HG03097 (cell line): ENCODE measurements around the gene MGLL.

Experiments
- ATAC-seq: cut with Tn5 transposase; IDR thresholded peaks from one replicate; pipeline ENCODE4 v1.9.1; 2021; ENCODE audit not compliant: unreplicated experiment, low FRiP score

MGLL gene

DNA sequence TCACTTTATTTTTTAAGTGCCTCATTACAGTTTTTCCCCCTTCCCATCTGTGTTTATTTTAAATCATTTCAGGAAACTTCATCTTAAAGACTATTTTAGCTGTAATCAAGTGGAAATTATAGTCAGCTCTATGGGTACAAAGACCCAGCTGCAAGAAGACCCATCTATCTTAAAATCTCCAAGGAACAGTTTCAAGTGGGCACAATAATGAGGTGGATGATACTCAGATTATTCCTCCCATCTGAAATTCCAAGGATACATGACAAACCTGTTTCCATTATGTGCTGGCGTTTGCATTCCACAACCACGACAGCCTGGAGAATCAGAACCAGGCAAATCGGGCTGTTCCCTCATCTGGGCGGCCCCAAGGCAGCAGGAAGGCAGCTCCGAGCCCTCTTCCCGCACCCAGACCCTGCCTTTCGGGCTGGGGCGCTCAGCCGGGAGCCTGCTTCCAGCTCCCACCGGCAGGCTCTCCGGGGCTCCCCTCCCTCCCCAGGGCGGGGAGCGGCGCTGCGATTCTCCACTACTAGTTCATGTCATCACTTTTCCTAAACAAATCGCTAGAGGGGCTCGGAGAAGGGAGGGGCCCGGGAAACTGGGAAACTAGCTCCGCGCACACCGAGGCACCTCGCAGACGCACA is at the start of gene MGLL:
MGLL (minus strand) TSS at position 475 of the 641 bp plus-strand sequence; CDS start at position 278, 197 bp downstream.
- ATAC-seq, result no peak

DNA sequence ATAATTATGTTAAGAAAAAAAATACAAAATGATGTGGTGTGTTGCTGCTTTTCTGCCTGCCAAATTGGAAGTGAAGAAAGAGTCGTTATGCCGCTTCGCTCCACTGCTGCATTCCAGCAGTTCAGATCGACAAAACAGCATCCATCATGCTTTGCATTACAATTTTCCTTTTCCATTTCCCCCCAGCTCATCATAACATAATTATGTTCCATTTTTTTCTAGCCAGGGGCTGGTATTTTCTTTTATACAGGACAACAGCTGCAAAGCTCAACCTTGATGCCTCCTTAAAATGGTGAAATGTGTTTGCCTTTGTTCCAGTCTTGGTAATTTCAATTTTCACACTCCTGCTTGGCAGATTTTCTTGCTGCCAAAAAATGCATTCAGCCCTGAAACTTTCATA is 47.8 kb upstream of the MGLL start:
- no peak for ATAC-seq

DNA sequence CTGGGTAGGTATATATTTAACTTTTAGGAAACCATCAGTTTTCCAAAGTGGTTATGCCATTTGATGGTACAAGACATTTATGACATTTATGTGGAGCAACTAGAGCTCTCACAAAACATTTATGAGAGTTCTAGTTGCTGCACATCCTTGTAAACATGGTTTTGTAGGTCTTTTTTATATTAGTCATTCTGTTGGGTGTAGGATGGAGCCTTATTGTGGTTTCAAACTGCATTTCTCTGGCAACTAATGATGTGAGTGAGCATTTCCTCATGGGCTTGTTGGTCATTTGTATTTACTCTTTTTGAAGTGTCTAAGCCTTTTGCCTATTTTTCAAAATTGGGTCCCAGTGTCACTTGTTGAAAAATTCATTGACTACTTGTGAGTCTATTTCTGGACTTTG is 45.7 kb upstream of the MGLL start:
- no peak for ATAC-seq

DNA sequence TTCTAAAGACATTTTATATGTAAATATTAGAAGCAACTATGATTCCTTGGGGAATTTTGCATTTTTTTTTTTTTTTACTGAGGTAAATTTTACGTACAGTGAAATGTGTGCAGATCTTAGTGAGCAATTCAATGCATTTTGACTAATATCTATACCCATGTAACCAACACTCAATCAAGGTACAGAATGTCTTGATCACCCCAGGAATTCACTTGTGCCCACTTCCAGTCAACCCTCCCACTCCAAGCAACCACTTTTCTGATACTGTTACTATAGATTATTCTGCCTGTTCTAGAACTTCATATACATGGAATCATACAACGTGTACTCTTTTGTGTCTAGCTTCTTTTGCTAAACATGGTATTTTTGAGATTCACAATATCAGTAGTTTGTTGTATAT is 45.1 kb upstream of the MGLL start:
- ATAC-seq, result no peak

DNA sequence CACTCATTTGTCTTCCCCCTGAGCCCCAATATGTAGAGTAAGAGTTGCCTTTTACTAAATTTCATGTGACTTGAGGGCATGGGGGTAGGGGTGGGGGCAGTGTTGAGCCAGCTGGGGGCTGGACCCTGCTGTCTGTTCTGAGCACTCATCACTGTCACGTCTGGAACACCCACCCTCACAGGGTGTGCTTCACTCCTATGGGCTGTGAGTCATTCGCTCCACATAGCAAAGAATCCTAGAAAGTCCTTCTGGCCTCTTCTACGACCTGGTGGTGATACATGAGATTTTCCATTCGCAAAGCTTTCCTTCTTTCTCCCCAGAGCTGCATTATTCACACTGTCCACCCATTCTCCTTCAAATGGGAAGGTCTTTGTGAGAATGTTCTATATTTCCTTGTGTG is 43.6 kb upstream of the MGLL start:
- ATAC-seq, result no peak

DNA sequence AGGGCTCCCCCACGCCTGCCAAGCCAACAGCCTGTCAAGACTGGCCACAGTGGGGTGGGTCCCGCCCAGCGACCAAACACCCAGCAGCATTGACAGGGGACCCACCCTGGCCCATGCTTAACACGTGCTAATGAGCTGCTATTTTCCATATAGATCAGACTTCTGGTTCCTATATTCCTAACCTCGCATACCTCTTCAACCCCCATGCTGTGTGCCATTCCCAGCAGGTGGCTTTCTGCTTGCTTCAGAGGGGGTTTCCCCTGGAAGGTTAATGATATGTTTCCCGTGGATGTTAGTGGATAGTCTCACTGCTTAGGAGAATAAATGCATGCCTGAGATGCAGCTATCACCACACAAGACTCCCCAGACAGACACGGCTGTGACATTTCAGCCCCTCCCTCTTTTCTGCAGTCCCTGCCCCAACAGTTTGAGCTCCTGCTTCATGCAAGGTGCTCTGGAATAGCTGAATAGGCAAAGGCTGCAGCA is 37.9 kb upstream of the MGLL start:
- no peak for ATAC-seq

DNA sequence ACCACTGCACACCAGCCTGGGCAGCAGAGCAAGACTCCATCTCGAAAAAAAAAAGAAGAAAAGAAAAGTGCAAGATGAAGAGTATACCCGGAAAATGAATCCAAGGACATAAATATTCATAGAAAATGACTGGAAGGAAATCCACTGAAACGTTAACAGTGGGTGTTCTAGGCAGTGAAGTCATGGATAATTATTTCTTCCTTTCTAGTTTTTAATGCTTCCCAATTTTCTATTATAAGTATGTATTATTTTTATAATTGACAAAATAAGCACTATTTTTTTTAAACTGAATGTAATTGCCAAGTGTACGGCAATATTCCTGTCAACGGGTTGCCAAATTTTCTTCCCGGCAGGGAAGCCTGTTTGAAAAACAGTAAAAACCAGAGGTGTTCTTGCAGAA is 37.4 kb upstream of the MGLL start:
- no peak for ATAC-seq

DNA sequence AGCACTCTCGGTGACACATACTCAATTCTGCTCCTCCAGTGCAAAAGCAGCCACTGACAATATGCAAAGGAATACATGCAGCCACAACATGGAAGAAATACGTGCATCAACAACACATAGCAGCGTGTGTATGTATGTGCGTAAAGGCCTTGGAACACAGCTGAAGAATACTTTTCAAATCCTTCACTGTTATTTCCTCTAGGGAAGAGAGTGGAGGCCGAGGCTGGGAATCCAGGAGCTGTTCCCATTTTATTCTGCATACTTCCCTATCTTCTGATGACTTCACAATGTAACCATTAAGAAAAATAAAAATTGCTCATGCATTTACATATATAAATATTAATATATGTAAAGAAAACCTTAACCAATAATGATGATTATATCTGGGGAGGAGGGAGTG is 36.6 kb upstream of the MGLL start:
- ATAC-seq, result no peak

DNA sequence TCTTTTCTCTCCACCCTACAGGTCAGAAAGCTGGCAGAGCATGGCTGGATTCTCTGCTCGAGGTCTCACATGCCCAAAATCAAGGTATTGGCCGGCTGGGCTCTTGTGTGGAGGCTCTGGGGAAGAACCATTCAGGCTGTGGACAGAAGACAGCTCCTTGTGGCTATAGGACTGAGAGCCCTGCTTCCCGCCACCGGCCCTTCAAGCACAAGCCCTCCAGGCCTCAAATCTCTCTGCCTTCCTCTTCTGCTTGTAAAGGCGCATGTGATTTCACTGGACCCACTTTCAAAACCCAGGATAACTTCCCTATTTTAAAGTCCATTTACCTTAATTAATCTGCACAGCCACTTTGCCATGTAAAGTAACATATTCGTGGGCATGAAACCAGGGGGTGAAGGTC is 36.2 kb upstream of the MGLL start:
- no peak for ATAC-seq

DNA sequence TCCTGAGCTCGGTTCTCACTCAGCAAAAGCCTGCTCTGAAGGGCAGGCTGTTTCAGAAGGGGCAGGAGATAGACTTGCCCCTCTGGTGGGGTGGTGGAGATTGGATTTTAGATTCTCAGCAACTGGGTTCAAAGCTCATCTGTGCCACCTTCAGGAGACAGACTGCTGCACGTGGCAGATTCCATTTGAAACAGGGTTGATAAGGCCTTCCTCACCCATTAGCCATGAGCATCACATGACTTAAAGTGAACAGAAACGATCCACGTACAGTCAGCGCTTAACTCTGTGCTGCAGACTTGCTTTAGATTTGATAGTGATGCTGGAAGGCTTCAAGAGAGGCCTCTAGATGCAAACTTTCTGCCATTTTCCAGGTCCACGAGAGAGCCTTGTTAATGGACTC is 35.0 kb upstream of the MGLL start:
- no peak for ATAC-seq

DNA sequence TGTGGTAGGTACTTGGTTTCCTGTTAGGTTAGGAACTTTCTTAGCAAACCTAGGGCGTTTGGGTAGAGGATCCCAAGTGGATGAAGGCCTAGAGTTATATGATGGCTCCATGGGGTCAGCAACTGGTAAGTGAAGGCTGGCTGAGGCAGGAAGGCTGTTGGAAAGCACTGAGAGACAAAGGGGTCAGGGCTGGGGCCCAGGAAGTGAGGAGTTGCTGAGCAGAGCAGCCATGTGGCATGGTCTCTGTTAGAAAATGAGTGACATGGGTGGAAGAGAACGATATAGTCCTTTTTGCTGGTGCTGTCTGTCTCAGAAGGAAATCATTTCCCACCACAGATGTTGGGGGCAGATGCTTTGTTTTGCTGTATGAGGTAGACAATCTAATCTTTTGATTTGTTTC is 34.5 kb upstream of the MGLL start:
- no peak for ATAC-seq

DNA sequence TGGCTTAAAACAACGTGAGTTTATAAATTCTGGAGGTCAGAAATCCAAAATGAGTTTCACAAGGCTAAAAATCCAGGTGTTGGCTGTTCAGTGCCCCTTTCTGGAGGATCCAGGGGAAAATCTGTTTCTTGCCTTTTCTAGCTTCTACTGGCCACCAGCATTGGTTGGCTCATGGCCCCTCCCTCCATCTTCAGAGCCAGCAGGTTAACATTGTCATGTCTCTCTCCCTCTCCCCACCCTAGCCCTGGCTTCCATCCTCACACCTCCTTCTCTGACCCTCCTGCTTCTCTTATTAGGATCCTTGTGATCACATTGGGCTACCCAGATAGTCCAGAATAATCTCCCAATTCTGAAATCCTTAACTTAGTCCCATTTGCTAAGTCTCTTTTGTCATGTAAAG is 32.9 kb upstream of the MGLL start:
- no peak for ATAC-seq

DNA sequence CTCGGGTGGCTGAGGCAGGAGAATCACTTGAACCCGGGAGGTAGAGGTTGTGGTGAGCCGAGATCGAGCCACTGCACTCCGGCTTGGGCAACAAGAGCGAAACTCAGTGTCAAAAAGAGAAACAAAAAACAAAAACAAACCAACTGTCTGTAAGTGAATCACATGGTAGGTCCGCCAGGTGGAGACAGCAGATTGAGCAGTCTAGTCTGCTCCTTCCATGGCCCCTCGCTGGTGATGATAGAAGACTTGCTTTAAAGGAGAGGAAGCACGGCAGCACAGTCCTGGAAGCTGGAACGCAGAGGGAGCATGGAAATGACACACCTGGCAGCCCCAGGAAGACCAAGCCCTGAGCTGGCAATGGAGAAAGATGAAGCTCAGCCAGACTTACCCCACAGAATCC is 31.4 kb upstream of the MGLL start:
- no peak for ATAC-seq

DNA sequence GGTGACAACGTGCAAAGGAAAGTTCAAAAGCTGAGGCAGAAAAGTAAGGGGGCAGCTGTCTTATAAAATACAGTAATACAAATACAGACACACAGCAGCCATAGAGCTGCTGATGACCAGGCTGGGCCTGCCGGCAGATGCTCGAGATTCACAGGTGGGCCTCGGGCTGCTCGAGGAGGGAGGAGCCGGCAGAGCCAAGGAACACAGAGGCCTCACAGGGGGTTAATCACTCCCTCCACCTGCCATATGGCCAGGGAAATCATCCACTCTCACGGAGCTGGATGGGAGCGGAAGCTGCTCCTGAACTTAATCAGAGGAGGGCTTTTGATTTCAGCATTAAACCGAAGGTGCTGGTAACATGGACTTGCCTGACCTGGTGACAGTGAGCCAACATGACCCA is 29.6 kb upstream of the MGLL start:
- no peak for ATAC-seq

DNA sequence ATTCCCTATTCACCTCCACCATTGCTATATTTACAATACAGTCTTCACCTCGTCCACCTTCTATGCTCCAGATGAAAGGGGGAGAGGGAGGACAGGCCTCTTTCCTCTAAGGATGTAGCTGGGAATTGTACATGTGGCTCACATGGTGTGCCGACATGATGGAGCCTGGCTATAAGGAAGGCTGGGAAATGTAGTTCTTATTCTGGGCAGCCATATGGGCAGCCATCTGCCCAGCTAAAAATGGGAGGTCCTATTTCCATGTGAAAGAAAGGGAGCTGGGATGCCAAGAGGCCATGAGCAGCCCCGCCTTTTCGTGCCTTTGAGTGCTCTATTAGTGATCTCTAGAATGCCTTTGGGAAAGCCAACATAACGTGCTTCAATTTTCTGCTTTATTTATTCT is 27.1 kb upstream of the MGLL start:
- no peak for ATAC-seq

DNA sequence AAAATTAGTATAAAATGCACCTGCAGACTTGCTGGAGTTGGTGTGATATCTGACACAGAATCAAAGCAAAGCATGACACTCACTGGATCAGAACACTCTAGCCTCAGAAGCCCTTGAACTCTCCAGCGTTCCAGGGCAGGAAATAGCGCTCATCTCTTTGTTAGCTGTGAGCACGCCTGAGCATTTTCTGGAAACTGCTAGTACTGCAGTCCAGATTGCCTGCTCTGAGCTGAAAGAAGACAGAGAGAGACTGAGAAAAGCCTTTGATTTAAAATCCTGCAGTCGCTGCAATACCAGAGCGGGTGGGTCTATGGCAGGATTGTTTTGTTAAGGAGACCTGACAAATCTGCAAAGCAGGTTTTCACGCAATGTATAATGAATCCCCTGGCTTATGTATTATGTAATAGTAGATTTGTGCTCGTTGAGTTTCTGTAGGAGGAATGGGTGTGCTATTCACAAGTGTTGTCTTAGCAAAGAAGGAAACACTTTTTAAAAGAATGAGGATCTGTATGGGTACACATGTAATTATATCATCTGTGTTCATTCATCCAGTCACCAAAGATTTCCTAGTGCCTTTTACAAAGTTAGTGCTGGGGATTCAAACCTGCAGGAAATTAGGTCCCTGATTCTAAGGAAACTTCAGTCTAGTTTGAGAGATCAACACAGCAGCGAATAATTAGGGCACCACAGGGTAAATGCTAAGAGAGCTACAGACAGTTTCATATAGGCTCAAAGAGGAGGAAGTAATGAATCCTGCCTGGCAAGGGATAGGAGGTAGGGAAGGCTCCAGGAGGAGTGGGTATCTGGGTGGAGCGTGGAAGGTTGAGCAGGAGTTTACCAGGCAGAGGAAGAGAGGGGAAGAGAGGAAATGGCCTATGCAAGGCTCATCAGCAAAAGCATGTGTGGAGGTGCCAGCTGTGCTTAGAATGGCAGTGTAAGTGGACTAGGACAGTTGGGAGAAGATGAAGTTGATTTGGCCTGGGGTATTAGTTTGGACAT is 26.1 kb upstream of the MGLL start:
- ATAC-seq, result no peak

DNA sequence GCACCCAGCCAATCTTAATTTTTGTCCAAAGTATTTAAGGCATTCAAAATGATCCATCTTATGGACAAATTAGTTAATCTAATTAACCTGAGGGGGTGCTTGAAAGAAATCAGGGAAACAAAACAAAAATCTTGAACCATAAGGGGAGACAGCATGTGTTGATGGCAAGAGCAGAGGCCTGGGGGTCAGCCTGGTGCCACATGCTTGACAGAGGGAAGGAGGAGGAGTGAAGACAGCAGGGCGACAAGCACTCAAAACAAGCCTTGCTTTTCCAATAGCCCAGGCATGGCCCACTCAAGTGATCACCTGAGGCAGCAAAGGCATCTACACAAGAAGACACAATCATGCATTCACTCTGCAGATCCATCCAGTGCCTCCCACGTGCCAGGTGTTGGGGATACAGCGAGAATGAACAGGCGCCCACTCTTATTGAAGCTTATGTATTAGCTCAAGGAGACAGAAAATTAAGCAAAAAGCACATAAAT is 25.0 kb upstream of the MGLL start:
- ATAC-seq, result no peak

DNA sequence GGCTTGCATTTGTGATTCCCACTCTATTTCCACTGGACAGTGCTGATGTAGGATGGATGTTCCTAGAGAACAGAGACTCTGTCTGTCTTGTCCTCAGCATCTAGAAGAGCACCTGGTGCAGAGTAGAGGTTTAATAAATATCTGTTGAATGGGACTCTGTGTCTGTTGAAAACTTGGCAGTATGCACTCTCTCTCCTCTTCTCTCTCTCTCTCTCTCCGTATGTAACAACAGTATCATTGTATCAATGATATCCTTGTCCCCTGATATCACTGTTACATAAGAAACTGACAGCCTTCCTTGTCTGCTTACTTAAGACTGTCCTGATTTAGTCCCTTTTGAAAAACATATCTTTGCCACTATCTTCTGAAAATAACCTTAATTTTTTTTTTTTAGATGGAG is 24.3 kb upstream of the MGLL start:
- no peak for ATAC-seq

DNA sequence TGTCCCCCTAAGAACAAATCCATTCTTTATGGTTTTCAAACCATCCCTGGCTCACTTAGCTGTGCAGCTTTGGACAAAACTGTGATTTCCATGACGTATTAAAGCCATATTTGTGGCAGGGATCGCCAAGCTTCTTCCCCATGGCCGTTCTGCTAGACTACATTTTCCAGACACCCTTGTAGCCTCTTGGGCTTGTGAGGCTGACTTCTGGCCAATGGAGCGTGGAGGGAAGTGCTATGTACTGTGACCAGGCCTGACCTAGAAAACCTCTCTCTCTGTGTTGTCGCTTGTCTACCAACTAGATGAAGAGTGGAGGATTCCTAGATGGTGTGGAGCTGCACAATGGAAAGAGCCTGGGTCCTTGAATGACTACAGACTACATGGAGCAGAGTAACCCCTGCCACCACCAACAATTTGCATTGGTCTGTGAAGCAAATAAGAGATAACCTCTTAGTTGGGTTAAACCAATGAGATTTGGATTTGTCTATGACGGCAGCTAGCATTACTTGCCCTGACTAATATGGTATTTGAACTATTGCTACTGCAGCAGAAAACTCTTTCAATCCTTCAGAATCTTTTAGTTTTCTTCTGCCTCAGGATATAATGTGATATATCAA is 22.1 kb upstream of the MGLL start:
- ATAC-seq, result no peak

DNA sequence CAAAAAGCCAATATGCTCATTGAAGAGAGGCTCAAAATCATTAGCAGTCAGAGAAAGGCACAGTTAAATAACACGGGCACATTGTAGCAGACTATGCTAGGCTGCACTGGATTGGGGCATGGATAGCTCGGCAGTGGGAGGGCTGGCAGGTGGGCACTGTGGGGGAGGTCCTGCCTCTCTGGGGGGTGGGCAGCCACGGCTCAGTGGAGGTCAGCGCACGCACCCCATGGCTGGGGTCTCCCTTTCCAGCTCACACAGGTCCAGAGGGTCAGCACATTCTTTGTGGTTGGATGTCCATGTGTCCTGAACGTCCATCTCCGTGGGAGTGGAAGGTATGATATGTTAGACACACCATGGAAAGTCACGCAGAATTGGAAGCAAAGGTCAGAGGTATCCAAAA is 18.4 kb upstream of the MGLL start:
- ATAC-seq, result no peak

DNA sequence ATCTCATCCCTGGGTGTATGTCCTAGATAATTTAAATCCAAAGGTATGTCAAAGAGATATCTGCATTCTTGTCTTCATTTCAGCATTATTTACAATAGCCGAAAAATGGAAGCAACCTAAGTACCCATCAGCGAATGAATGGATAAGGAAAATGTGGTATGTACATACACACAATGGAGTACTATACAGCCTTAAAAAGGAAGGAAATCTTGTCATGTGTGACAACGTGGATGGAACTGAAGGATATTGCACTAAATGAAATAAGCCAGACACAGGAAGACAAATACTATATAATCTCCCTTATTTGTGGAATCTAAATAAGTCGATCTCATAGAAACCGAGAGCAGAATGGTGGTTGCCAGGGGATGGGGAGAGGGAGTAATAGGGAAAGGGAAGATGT is 16.8 kb upstream of the MGLL start:
- no peak for ATAC-seq
